HFFc6 (cell line): ENCODE measurements around the gene WDR7. TPM values are rescaled to one million over a fixed set of nuclear protein-coding genes. Genes with fewer than 3 reads are reported as not detected.

Experiments used
- DNase-seq: peaks from one replicate; pipeline ENCODE4 v3.0.0-alpha.2; 2018
- H3K27ac Mint-ChIP-seq: 2 replicates; pipeline ENCODE4 v1.8.0; 2020; ENCODE audit warnings: mild to moderate bottlenecking, mixed read lengths
- H3K27me3 Mint-ChIP-seq: 2 replicates; pipeline ENCODE4 v1.8.0; 2021; ENCODE audit warnings: mild to moderate bottlenecking, moderate library complexity, mixed read lengths; ENCODE audit not compliant: insufficient read depth
- H3K36me3 Mint-ChIP-seq: 2 replicates; pipeline ENCODE4 v1.8.0; 2021; ENCODE audit warnings: low read depth, mixed read lengths
- H3K4me1 Mint-ChIP-seq: 2 replicates; pipeline ENCODE4 v1.8.0; 2020; ENCODE audit warnings: low read depth, mixed read lengths
- H3K4me3 Mint-ChIP-seq: 2 replicates; pipeline ENCODE4 v1.8.0; 2020; ENCODE audit warnings: mild to moderate bottlenecking, moderate library complexity, mixed read lengths
- H3K9me3 Mint-ChIP-seq: 2 replicates; pipeline ENCODE4 v1.8.0; 2020; ENCODE audit warnings: mild to moderate bottlenecking, mixed read lengths
- CTCF ChIP-seq: fragments of 200-600 bp; sonication (generic); IDR thresholded peaks from 2 replicates; pipeline ENCODE4 v1.5.0; 2021; ENCODE audit warnings: antibody characterized with exemption, mild to moderate bottlenecking
- total RNA-seq, 6 experiments: library from RNA; stranded (reverse); fragmentation: NEBNext Ultra II Directional; extraction: Animal tissue kit (Norgen Biotek cat#: 25700); gene quantifications; 2 replicates in 1 of 6; 3 replicates in 5 of 6; pipeline ENCODE4 v1.2.3, GENCODE V29; 2021

The WDR7 gene
- total RNA-seq, 6 experiments from 2014 or later, result 14.0 to 19.7 (median 16.6) TPM

GRCh38 chr18:57083485-57083884 is 432.3 kb downstream of the WDR7 start:
- no peak for DNase-seq
- no peak overlapping the region for H3K4me3 Mint-ChIP-seq

GRCh38 chr18:57084331-57085271 is 433.4 kb downstream of the WDR7 start:
- DNase-seq, result no peak
- no peaks in the 10 kb centered on the region for H3K36me3 Mint-ChIP-seq
- TF ChIP-seq CTCF, result no peak
- H3K27ac Mint-ChIP-seq, result no peak overlapping the region
- H3K4me1 Mint-ChIP-seq, result peaks cover 10% of the 10 kb centered on the region
- peaks cover 10% of the 10 kb centered on the region for H3K27me3 Mint-ChIP-seq
- no peaks in the 10 kb centered on the region; the same call in 1 of the 2 replicates for H3K9me3 Mint-ChIP-seq
- H3K4me3 Mint-ChIP-seq, result no peak overlapping the region

More at GRCh38 chr18:57083485-57083884, 432.3 kb downstream of the WDR7 start:
- H3K27ac Mint-ChIP-seq, result no peak overlapping the region
- no peaks in the 10 kb centered on the region for H3K36me3 Mint-ChIP-seq
- H3K27me3 Mint-ChIP-seq, result peaks cover 5% of the 10 kb centered on the region
- peaks cover 10% of the 10 kb centered on the region for H3K4me1 Mint-ChIP-seq
- TF ChIP-seq CTCF, result no peak
- no peaks in the 10 kb centered on the region; the same call in 1 of the 2 replicates for H3K9me3 Mint-ChIP-seq

- no peak overlapping the region for H3K27ac Mint-ChIP-seq
- H3K4me1 Mint-ChIP-seq, result peaks cover 10% of the 10 kb centered on the region
- no peak overlapping the region for H3K4me3 Mint-ChIP-seq
- peaks cover 10% of the 10 kb centered on the region for H3K27me3 Mint-ChIP-seq
- no peaks in the 10 kb centered on the region for H3K36me3 Mint-ChIP-seq
- H3K9me3 Mint-ChIP-seq, result no peaks in the 10 kb centered on the region; the same call in 1 of the 2 replicates
- DNase-seq, result no peak
- no peak for TF ChIP-seq CTCF
These were observed 434.2 kb downstream of the WDR7 start for GRCh38 chr18:57085371-57085770.

GRCh38 chr18:57086163-57086562 is 435.0 kb downstream of the WDR7 start:
- DNase-seq, result no peak
- H3K27ac Mint-ChIP-seq, result no peak overlapping the region
- H3K36me3 Mint-ChIP-seq, result no peaks in the 10 kb centered on the region
- no peaks in the 10 kb centered on the region; the same call in 1 of the 2 replicates for H3K9me3 Mint-ChIP-seq
- peaks cover 10% of the 10 kb centered on the region for H3K4me1 Mint-ChIP-seq
- no peak for TF ChIP-seq CTCF
- H3K27me3 Mint-ChIP-seq, result peaks cover 10% of the 10 kb centered on the region
- no peak overlapping the region for H3K4me3 Mint-ChIP-seq

Other genes starting within 250 kb of the WDR7 start
- gene TXNL1, start 12.8 kb upstream of the WDR7 start, total RNA-seq, result 10 to 100 TPM; 73.5 to 85.5 (median 80.8) TPM